SU-DHL-6 (cell line): Measurements from ENCODE around the gene PTPRN2.

Experiments used
- H2AFZ ChIP-seq: fragments of 200-600 bp; sonication (generic); 2 replicates; pipeline ENCODE4 v1.6.1; 2014; ENCODE audit warnings: low read depth, mild to moderate bottlenecking, moderate library complexity, mixed read lengths, antibody characterized with exemption, low read length; ENCODE audit not compliant: severe bottlenecking
- H3F3A ChIP-seq: fragments of 200-600 bp; shearing (Covaris generic); 2 replicates; pipeline ENCODE4 v1.6.0; 2016; ENCODE audit warnings: antibody characterized with exemption, mild to moderate bottlenecking; ENCODE audit not compliant: insufficient read depth
- H3K27ac ChIP-seq: fragments of 200-600 bp; sonication (generic); 2 replicates; pipeline ENCODE4 v1.5.1; 2016; ENCODE audit warnings: low read depth, mild to moderate bottlenecking, low read length, moderate library complexity, mixed read lengths
- H3K27me3 ChIP-seq: fragments of 200-600 bp; sonication (generic), shearing (Covaris generic); 2 replicates; pipeline ENCODE4 v1.6.0; 2014; ENCODE audit warnings: mild to moderate bottlenecking, low read length
- H3K36me3 ChIP-seq: fragments of 200-600 bp; sonication (generic); 2 replicates; pipeline ENCODE4 v1.6.1; 2014; ENCODE audit warnings: mild to moderate bottlenecking, low read length, mixed read lengths
- H3K4me2 ChIP-seq: fragments of 300-600, 200-600 bp; shearing (Covaris generic), sonication (generic); 2 replicates; pipeline ENCODE4 v1.6.0; 2014; ENCODE audit warnings: low read length, low read depth, mild to moderate bottlenecking; ENCODE audit not compliant: poor library complexity, severe bottlenecking
- H3K4me3 ChIP-seq: fragments of 200-600 bp; sonication (generic); 2 replicates; pipeline ENCODE4 v1.5.1; 2014; ENCODE audit warnings: antibody characterized with exemption, low read length, mild to moderate bottlenecking, mixed read lengths; ENCODE audit not compliant: insufficient read depth, poor library complexity, severe bottlenecking
- H3K79me2 ChIP-seq: fragments of 200-600 bp; sonication (generic); 2 replicates; pipeline ENCODE4 v1.6.1; 2014; ENCODE audit warnings: mild to moderate bottlenecking, low read length, moderate library complexity; ENCODE audit not compliant: insufficient read depth
- H3K9ac ChIP-seq: fragments of 200-600 bp; sonication (generic); 2 replicates; pipeline ENCODE4 v1.7.0; 2014; ENCODE audit warnings: mild to moderate bottlenecking, low read length
- H3K9me2 ChIP-seq: fragments of 200-600 bp; sonication (generic); replicated peaks from 2 replicates; pipeline ENCODE4 v1.6.1; 2014; ENCODE audit warnings: low read length; ENCODE audit not compliant: insufficient read depth
- H3K9me3 ChIP-seq: fragments of 200-600 bp; sonication (generic); 2 replicates; pipeline ENCODE4 v1.6.1; 2014; ENCODE audit warnings: low read length, mixed read lengths; ENCODE audit not compliant: insufficient read depth
- H4K20me1 ChIP-seq: fragments of 200-600 bp; sonication (generic); 2 replicates; pipeline ENCODE4 v1.6.1; 2014; ENCODE audit warnings: low read depth, mild to moderate bottlenecking, antibody characterized with exemption, low read length, moderate library complexity, mixed read lengths
- CTCF ChIP-seq: fragments of 200-600 bp; sonication (generic); IDR thresholded peaks from one replicate; pipeline ENCODE4 v1.5.1; 2017; ENCODE audit warnings: antibody characterized with exemption, mild to moderate bottlenecking, low read length, moderate library complexity; ENCODE audit not compliant: insufficient read depth, poor library complexity, severe bottlenecking
- EZH2phosphoT487 ChIP-seq: fragments of 200-600 bp; sonication (generic), shearing (Covaris generic); conservative IDR thresholded peaks from 2 replicates; pipeline ENCODE4 v1.6.1; 2018; ENCODE audit warnings: mild to moderate bottlenecking, antibody characterized with exemption, low read length, moderate library complexity, mixed read lengths

The PTPRN2 gene

GRCh38 chr7:158252837-158253669 lies 334.6 kb downstream of the PTPRN2 start:
- no peaks in the 10 kb centered on the region for H3K36me3 ChIP-seq
- H2AFZ ChIP-seq: no peak overlapping the region
- no peaks in the 10 kb centered on the region for H3K9me2 ChIP-seq
- H3K4me2 ChIP-seq: no peak overlapping the region
- H3K4me3 ChIP-seq: no peak overlapping the region
- H3K9me3 ChIP-seq: peaks cover 5% of the 10 kb centered on the region
- TF ChIP-seq CTCF (no peak), EZH2phosphoT487 (no peak)
- H3K79me2 ChIP-seq: no peaks in the 10 kb centered on the region
- H3K27ac ChIP-seq: no peak overlapping the region
- H3F3A ChIP-seq: no peaks in the 10 kb centered on the region
- H3K9ac ChIP-seq: no peak overlapping the region
- no peaks in the 10 kb centered on the region for H4K20me1 ChIP-seq
- H3K27me3 ChIP-seq: no peaks in the 10 kb centered on the region

GRCh38 chr7:158252081-158252836 lies 335.4 kb downstream of the PTPRN2 start:
- H4K20me1 ChIP-seq: no peaks in the 10 kb centered on the region
- H3K9ac ChIP-seq: no peak overlapping the region
- peaks cover 5% of the 10 kb centered on the region for H3K9me3 ChIP-seq
- no peaks in the 10 kb centered on the region for H3K27me3 ChIP-seq
- no peaks in the 10 kb centered on the region for H3K9me2 ChIP-seq
- H3K4me2 ChIP-seq: no peak overlapping the region
- no peak overlapping the region for H2AFZ ChIP-seq
- no peaks in the 10 kb centered on the region for H3F3A ChIP-seq
- H3K79me2 ChIP-seq: no peaks in the 10 kb centered on the region
- TF ChIP-seq EZH2phosphoT487 (no peak), CTCF (no peak)
- no peak overlapping the region for H3K27ac ChIP-seq
- no peak overlapping the region for H3K4me3 ChIP-seq
- no peaks in the 10 kb centered on the region for H3K36me3 ChIP-seq

GRCh38 chr7:158251061-158251965 lies 336.3 kb downstream of the PTPRN2 start:
- H3K9ac ChIP-seq: no peak overlapping the region
- H3K79me2 ChIP-seq: no peaks in the 10 kb centered on the region
- H4K20me1 ChIP-seq: no peaks in the 10 kb centered on the region
- H3F3A ChIP-seq: no peaks in the 10 kb centered on the region
- peaks cover 5% of the 10 kb centered on the region for H3K9me3 ChIP-seq
- H3K27me3 ChIP-seq: no peaks in the 10 kb centered on the region
- no peak overlapping the region for H3K4me2 ChIP-seq
- TF ChIP-seq CTCF: no peak
- no peak for TF ChIP-seq EZH2phosphoT487
- no peak overlapping the region for H3K27ac ChIP-seq
- H2AFZ ChIP-seq: no peak overlapping the region
- no peak overlapping the region for H3K4me3 ChIP-seq
- no peaks in the 10 kb centered on the region for H3K9me2 ChIP-seq
- no peaks in the 10 kb centered on the region for H3K36me3 ChIP-seq
